ENCODE measurements around the gene TCHP.
"Not testable (repeated sequence)": the region's sequence is repeated elsewhere in the genome, so short reads cannot be mapped to it uniquely, and the experiment has no call there.

The TCHP gene

GRCh38 chr12:109910254-109910968 is 10.3 kb downstream of the TCHP start:
- DNase-seq (ENCODE audit: low read depth): no peak

GRCh38 chr12:109910969-109911348 is 10.9 kb downstream of the TCHP start:
- no peak for DNase-seq (ENCODE audit: low read depth)

GRCh38 chr12:109912855-109913321 is 12.8 kb downstream of the TCHP start:
- DNase-seq (ENCODE audit: low read depth): no peak

- DNase-seq (ENCODE audit: low read depth): no peak
Observed at GRCh38 chr12:109914461-109914860, 14.4 kb downstream of the TCHP start.

GRCh38 chr12:109915171-109916040 is 15.3 kb downstream of the TCHP start:
- no peak for DNase-seq (ENCODE audit: low read depth)

- no peak for DNase-seq (ENCODE audit: low read depth)
Observed at GRCh38 chr12:109916045-109916444, 16.0 kb downstream of the TCHP start.

GRCh38 chr12:109919456-109919855 is 19.4 kb downstream of the TCHP start:
- no peak for DNase-seq (ENCODE audit: low read depth)

- DNase-seq (ENCODE audit: low read depth): no peak
Observed at GRCh38 chr12:109920261-109920780, 20.2 kb downstream of the TCHP start.

GRCh38 chr12:109921982-109922381 is 21.9 kb downstream of the TCHP start:
- no peak for DNase-seq (ENCODE audit: low read depth)

- no peak for DNase-seq (ENCODE audit: low read depth)
Observed at GRCh38 chr12:109923038-109923437, 23.0 kb downstream of the TCHP start.

GRCh38 chr12:109923481-109924245 is 23.6 kb downstream of the TCHP start:
- no peak for DNase-seq (ENCODE audit: low read depth)

GRCh38 chr12:109925185-109925840 is 25.2 kb downstream of the TCHP start:
- no peak for DNase-seq (ENCODE audit: low read depth)

- no peak for DNase-seq (ENCODE audit: low read depth)
Observed at GRCh38 chr12:109926016-109926415, 25.9 kb downstream of the TCHP start.

- no peak for DNase-seq (ENCODE audit: low read depth)
Observed at GRCh38 chr12:109926488-109927210, 26.6 kb downstream of the TCHP start.

GRCh38 chr12:109927622-109928021 is 27.5 kb downstream of the TCHP start:
- no peak for DNase-seq (ENCODE audit: low read depth)

- DNase-seq (ENCODE audit: low read depth): no peak
Observed at GRCh38 chr12:109928058-109928656, 28.1 kb downstream of the TCHP start.

GRCh38 chr12:109929326-109929725 is 29.3 kb downstream of the TCHP start:
- DNase-seq (ENCODE audit: low read depth): not testable (repeated sequence)

GRCh38 chr12:109930028-109930800 is 30.1 kb downstream of the TCHP start:
- DNase-seq (ENCODE audit: low read depth): no peak

- DNase-seq (ENCODE audit: low read depth): no peak
Observed at GRCh38 chr12:109931143-109931542, 31.1 kb downstream of the TCHP start.

All from T-helper 22 cell (primary cell).